ENCODE data around the gene TMX1. TPM values are rescaled to one million over a fixed set of nuclear protein-coding genes. Genes with fewer than 3 reads are reported as not detected.
A peak's percentile ranks its signal among the peaks of the same experiment; 100 is the strongest.

The TMX1 gene, protein sequence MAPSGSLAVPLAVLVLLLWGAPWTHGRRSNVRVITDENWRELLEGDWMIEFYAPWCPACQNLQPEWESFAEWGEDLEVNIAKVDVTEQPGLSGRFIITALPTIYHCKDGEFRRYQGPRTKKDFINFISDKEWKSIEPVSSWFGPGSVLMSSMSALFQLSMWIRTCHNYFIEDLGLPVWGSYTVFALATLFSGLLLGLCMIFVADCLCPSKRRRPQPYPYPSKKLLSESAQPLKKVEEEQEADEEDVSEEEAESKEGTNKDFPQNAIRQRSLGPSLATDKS
- polyA plus RNA-seq (2013, experiment 1 of 2) = 42.8 TPM
- polyA plus RNA-seq (2013, experiment 2 of 2) = 45.5 TPM

DNA sequence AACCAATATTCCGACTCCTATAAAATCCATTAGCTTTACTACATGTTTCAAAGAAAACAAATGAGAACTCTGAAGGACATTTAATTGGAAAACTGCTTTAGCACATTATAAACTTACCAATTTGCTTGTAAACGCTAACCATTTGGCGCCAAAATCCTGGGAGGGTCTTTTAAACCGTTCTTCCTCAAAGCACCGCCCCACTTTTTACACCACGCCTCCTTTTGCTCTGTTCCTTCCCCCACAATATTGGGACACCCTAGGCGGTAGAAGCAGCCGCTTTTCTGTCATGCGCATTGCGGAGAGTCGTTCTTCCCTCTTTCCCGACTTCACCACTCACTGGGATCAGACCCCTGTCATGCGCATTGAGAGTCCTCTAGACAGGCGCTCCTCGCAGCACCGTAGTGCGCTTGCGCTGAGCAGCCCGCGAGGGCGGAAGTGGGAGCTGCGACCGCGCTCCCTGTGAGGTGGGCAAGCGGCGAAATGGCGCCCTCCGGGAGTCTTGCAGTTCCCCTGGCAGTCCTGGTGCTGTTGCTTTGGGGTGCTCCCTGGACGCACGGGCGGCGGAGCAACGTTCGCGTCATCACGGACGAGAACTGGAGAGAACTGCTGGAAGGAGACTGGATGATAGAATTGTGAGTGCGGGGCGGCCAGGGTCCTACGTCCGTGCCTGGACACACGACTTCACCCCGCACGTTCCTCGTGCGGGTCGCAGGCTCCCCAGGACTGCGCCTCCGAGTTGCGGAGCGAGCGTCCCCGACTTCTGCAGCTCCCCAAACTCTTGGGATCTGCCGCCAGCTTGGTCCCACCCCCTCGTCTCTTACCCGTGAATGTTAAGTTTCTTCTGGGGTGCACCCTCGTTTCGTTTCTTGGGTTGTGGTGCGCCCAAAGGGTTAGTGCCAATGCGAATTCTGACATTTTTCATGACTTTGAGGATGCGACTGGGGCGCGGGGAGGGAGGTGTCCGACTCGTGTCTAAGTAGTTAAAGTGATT lies at the start of gene TMX1:
Gene TMX1, plus strand, starts transcription at position 435 of the 991 bp plus-strand sequence. Its CDS starts 46 bp downstream, at position 481.
- Histone ChIP-seq H3K9me3 (replicated peaks in 1 of 2; ENCODE audit: control insufficient read depth in 2 of 2, insufficient read depth in 1 of 2, low read depth in 1 of 2, low read length in 2 of 2) (no peaks in the 10 kb centered on the region), H3K23ac (ENCODE audit: low read depth, low read length, poor library complexity) (peak within 1 kb of the TSS; percentile 14), H3K27me3 (ENCODE audit: control insufficient read depth in 3 of 3, insufficient read depth in 3 of 3, low read depth in 1 of 3, low read length in 3 of 3) (no peaks in the 10 kb centered on the region), H2BK5ac (ENCODE audit: low read length) (peak within 1 kb of the TSS; percentile 79), H4K8ac (ENCODE audit: low read depth, low read length) (no peak within 1 kb of the TSS), H3K9ac (ENCODE audit: low read depth, low read length, poor library complexity) (peak within 1 kb of the TSS; percentile 87), H2AK5ac (ENCODE audit: low read depth, low read length) (no peak within 1 kb of the TSS), H3K4me1 (ENCODE audit: control insufficient read depth in 2 of 2, insufficient read depth in 1 of 2, low read depth in 1 of 2, low read length in 2 of 2) (peaks cover 0 to 8% of the 10 kb centered on the region in 2 donors), H3K4me3 (ENCODE audit: low read length in 2 of 2) (peak within 1 kb of the TSS; percentile 78 to 90), H2AFZ (ENCODE audit: low read length) (peak within 1 kb of the TSS; percentile 89), H2BK120ac (ENCODE audit: low read depth, low read length) (peak within 1 kb of the TSS; percentile 6), H3K4me2 (ENCODE audit: insufficient read depth, low read length, poor library complexity, severe bottlenecking) (peak within 1 kb of the TSS; percentile 35), H2BK15ac (ENCODE audit: low read length) (no peak within 1 kb of the TSS), H4K91ac (ENCODE audit: low read depth, low read length, poor library complexity) (no peak within 1 kb of the TSS), H3K27ac (replicated peaks; ENCODE audit: low read length) (peak within 1 kb of the TSS; percentile 52), H3K36me3 (replicated peaks in 1 of 2; ENCODE audit: control insufficient read depth in 2 of 2, insufficient read depth in 2 of 2, low read length in 2 of 2) (peaks cover 2 to 16% of the 10 kb centered on the region in 2 donors), H3K79me1 (ENCODE audit: low read depth, low read length) (peaks cover 4% of the 10 kb centered on the region), H2BK12ac (ENCODE audit: low read length) (no peak within 1 kb of the TSS), H3K4ac (ENCODE audit: low read length) (no peak within 1 kb of the TSS), H3K18ac (ENCODE audit: low read length) (peak within 1 kb of the TSS; percentile 16), H3K14ac (ENCODE audit: low read length) (peak within 1 kb of the TSS; percentile 17)
- DNase-seq (ENCODE audit: low spot score) = peak; percentile 98
- no CpG with 5 or more reads among the region's 65 CpGs for WGBS, 2 donors (ENCODE audit: extremely low coverage in 2 of 2, insufficient read length in 2 of 2, insufficient replicate concordance in 1 of 2)

DNA sequence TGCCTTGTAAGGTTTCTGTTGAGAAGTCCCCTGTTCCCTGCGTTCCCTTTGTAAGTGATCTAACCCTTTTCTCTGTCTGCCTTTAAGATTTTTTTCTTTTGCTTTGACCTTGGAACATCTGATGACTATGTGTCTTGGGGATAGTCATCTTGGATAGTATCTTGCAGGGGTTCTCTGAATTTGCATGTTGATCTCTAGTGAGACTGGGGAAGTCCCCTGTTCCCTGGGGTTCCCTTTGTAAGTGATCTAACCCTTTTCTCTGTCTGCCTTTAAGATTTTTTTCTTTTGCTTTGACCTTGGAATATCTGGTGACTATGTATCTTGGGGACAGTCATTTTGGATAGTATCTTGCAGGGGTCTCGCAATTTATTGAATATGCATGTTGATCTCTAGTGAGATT lies 38.2 kb upstream of the TMX1 start:
- H3K18ac ChIP-seq (ENCODE audit: low read length) = no peak overlapping the region
- H2BK120ac ChIP-seq (ENCODE audit: low read depth, low read length) = no peak overlapping the region
- no peak overlapping the region for H3K14ac ChIP-seq (ENCODE audit: low read length)
- H3K27me3 ChIP-seq (ENCODE audit: control insufficient read depth in 3 of 3, insufficient read depth in 3 of 3, low read depth in 1 of 3, low read length in 3 of 3) = no peaks in the 10 kb centered on the region
- no peak overlapping the region for H3K4ac ChIP-seq (ENCODE audit: low read length)
- no peak overlapping the region for H2BK12ac ChIP-seq (ENCODE audit: low read length)
- H3K27ac ChIP-seq (replicated peaks; ENCODE audit: low read length) = no peak overlapping the region
- no peaks in the 10 kb centered on the region for H3K9me3 ChIP-seq (replicated peaks in 1 of 2; ENCODE audit: control insufficient read depth in 2 of 2, insufficient read depth in 1 of 2, low read depth in 1 of 2, low read length in 2 of 2)
- H3K23ac ChIP-seq (ENCODE audit: low read depth, low read length, poor library complexity) = no peak overlapping the region
- WGBS, 2 donors (ENCODE audit: extremely low coverage in 2 of 2, insufficient read length in 2 of 2, insufficient replicate concordance in 1 of 2) = no CpG with 5 or more reads among the region's 2 CpGs
- no peak overlapping the region for H3K4me3 ChIP-seq (ENCODE audit: low read length in 2 of 2)
- H2BK15ac ChIP-seq (ENCODE audit: low read length) = no peak overlapping the region
- no peaks in the 10 kb centered on the region for H3K79me1 ChIP-seq (ENCODE audit: low read depth, low read length)
- no peak overlapping the region for H4K91ac ChIP-seq (ENCODE audit: low read depth, low read length, poor library complexity)
- H2AK5ac ChIP-seq (ENCODE audit: low read depth, low read length) = no peak overlapping the region
- H3K36me3 ChIP-seq (replicated peaks in 1 of 2; ENCODE audit: control insufficient read depth in 2 of 2, insufficient read depth in 2 of 2, low read length in 2 of 2) = no peaks in the 10 kb centered on the region
- no peak overlapping the region for H3K4me2 ChIP-seq (ENCODE audit: insufficient read depth, low read length, poor library complexity, severe bottlenecking)
- DNase-seq (ENCODE audit: low spot score) = no peak
- H2AFZ ChIP-seq (ENCODE audit: low read length) = no peak overlapping the region
- peaks cover 2 to 5% of the 10 kb centered on the region in 2 donors for H3K4me1 ChIP-seq (ENCODE audit: control insufficient read depth in 2 of 2, insufficient read depth in 1 of 2, low read depth in 1 of 2, low read length in 2 of 2)
- H2BK5ac ChIP-seq (ENCODE audit: low read length) = no peak overlapping the region
- no peak overlapping the region for H3K9ac ChIP-seq (ENCODE audit: low read depth, low read length, poor library complexity)
- H4K8ac ChIP-seq (ENCODE audit: low read depth, low read length) = no peak overlapping the region

DNA sequence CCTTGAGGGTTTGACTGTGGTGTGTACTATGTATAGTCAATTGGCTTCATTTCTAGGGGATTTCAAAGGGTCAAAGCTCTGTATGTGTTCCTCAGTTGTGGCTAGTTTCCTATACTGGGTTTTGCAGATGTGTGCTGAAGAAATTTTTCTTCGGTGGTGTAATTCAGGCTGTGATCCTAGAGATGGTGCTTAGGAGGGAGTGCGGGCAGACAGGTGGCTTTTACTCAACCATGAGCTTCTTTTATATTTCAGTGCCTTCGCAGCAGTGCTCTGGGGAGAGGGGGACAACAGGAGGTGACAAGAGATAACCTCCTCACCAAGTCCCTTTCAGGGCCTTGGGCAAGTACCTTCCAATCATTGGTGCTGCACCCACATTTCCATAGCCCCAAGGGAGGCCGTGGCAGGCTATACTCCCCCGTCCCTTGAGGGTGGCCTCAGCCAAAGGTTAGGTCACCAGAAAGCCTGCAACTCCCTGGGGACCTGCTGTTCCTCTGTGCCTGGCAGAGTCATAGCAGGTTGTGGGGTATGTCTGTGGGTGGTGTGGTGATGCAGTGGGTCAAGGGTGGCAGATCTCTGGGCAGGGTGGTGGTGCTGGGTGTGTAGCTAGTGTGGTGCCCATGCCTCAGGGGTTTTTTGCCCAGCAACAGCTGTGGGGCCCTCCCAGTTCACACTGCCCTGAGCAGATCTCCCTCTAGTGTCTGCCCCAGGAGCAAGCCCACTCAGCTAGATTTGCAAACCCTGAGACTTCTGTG lies 37.0 kb upstream of the TMX1 start:
- no peaks in the 10 kb centered on the region for H3K27me3 ChIP-seq (ENCODE audit: control insufficient read depth in 3 of 3, insufficient read depth in 3 of 3, low read depth in 1 of 3, low read length in 3 of 3)
- no CpG with 5 or more reads among the region's 5 CpGs for WGBS, 2 donors (ENCODE audit: extremely low coverage in 2 of 2, insufficient read length in 2 of 2, insufficient replicate concordance in 1 of 2)
- H4K8ac ChIP-seq (ENCODE audit: low read depth, low read length) = no peak overlapping the region
- peak overlapping the region; percentile 53 for H3K23ac ChIP-seq (ENCODE audit: low read depth, low read length, poor library complexity)
- H3K36me3 ChIP-seq (replicated peaks in 1 of 2; ENCODE audit: control insufficient read depth in 2 of 2, insufficient read depth in 2 of 2, low read length in 2 of 2) = no peaks in the 10 kb centered on the region
- no peak overlapping the region for H2BK120ac ChIP-seq (ENCODE audit: low read depth, low read length)
- peak overlapping the region; percentile 78 for H4K91ac ChIP-seq (ENCODE audit: low read depth, low read length, poor library complexity)
- H3K27ac ChIP-seq (replicated peaks; ENCODE audit: low read length) = no peak overlapping the region
- no peak overlapping the region for H2BK5ac ChIP-seq (ENCODE audit: low read length)
- DNase-seq (ENCODE audit: low spot score) = no peak
- peak overlapping the region; percentile 46 for H3K18ac ChIP-seq (ENCODE audit: low read length)
- peak overlapping the region; percentile 54 for H2AK5ac ChIP-seq (ENCODE audit: low read depth, low read length)
- H3K79me1 ChIP-seq (ENCODE audit: low read depth, low read length) = no peaks in the 10 kb centered on the region
- peaks cover 2 to 5% of the 10 kb centered on the region in 2 donors for H3K4me1 ChIP-seq (ENCODE audit: control insufficient read depth in 2 of 2, insufficient read depth in 1 of 2, low read depth in 1 of 2, low read length in 2 of 2)
- no peak overlapping the region for H3K4ac ChIP-seq (ENCODE audit: low read length)
- H2BK12ac ChIP-seq (ENCODE audit: low read length) = no peak overlapping the region
- no peak overlapping the region for H3K9ac ChIP-seq (ENCODE audit: low read depth, low read length, poor library complexity)
- H3K4me2 ChIP-seq (ENCODE audit: insufficient read depth, low read length, poor library complexity, severe bottlenecking) = no peak overlapping the region
- no peaks in the 10 kb centered on the region for H3K9me3 ChIP-seq (replicated peaks in 1 of 2; ENCODE audit: control insufficient read depth in 2 of 2, insufficient read depth in 1 of 2, low read depth in 1 of 2, low read length in 2 of 2)
- H3K14ac ChIP-seq (ENCODE audit: low read length) = no peak overlapping the region
- no peak overlapping the region for H3K4me3 ChIP-seq (ENCODE audit: low read length in 2 of 2)
- no peak overlapping the region for H2BK15ac ChIP-seq (ENCODE audit: low read length)
- no peak overlapping the region for H2AFZ ChIP-seq (ENCODE audit: low read length)

Data from neuronal stem cell (in vitro differentiated cells).